ENCODE data around the gene RIC8A.

Gene RIC8A

DNA sequence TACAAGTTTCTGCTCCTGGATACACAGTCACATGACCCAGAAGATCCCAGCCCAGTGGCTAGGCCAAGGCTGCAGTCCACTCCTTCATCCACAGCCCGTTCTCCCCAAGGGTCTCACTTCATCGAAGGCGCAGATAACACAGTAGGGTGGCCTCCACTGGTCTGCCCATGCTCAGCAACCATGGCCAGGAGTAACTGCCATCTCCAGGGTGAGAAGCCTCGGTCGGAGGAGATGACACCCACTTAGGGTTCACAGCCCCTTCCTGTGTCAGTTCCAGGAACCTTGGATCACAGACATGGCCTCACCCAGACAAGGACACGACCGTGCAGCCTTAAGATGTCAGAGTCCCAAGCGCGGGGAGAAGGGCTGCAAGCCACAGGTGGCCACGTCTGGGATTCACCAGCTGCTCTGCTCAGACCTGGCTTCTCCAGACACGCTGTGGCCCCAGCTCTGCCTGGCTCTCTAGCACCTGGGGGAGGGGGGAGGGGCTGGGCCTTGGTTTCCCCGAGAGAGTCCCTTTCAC, 2.9 kb upstream of the RIC8A start:
- DNase-seq (ENCODE audit: low spot score): no peak

DNA sequence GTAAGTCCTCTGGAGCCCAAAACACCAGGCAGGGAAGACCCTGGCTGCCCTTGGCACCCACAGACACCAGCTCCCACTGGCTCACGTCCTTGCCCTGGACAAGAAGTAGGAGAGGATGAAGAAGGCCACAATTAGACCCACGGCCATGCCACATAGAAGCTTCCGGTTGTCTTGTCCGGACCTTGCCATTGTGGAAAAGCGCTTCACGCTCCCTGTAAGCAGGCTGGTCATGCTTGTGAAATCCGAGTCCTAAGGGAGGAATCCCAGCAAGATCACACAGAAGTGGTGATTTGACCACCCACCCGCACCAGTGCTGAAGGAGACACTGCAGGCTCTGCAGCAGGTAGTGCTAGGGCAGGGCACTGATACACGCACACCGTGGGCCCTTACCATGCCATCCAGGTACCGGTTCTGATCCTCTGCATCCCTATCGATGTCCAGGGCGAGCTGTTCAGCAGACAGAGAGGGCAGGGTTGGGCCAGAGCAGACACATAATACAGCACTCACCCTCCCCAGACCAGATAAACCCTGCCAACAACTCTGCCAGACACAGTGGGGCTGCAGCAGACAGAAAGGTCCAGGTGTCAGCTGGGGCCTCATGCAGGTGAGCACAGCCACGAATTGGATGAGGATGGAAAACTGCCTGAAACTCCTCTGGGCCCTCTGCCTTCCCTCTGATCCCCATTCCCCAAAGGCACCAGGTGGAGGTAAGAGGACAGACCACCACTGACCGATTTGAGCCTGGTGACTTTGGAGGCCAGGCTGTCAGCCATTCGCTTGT, 2.1 kb upstream of the RIC8A start:
- DNase-seq (ENCODE audit: low spot score): no peak

DNA sequence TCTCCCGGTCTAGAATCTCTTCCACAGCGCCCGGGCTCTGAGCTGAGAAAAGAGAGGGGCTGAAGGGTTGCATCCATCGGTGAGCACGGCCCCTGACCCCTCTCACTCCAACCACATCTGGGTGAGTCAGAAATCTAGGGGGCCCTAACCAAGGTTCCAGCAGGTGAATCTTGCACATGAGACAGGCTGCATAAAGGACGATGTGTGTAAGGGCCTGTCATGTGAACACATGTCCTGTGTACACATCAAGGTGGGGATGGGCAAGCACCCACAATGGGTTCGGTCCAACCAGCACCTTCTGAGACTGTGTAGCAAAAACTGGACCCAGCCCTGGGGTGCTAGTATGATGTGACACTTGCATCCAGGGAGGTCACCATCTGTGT, 1.5 kb upstream of the RIC8A start:
- no peak for DNase-seq (ENCODE audit: low spot score)

DNA sequence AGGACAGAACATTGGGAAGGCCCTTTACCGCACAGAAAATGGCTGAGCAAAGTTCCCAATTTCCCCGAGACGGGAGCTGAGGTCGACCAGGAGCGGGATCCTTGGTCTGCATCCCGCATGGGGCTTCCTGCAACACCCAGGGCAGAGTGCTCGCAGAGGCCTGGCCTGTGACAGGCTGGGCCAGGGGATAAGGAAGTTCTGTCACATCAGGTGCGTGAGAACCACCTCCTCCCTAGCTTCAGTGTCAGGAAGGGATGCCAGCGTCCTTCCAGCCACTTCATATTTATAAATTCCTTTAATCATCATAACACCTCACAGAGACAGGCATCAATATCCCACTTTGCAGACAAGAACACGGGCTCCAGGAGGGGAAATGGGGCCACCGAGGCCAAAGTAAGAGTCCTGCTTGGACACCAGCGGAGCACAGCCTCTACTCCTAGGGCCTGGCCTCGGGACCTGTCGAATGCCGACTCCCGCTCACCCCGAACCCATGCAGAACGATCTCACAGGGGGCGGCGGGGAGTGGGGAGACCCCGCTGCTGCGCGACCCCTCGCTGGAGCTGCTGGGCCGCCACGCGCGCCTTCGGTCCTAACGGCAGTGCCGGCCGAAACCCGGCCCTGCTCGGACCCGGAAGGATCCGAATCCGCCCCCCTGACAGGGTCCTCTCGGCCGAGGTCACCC, 841 bp upstream of the RIC8A start:
- DNase-seq (ENCODE audit: low spot score): no peak

DNA sequence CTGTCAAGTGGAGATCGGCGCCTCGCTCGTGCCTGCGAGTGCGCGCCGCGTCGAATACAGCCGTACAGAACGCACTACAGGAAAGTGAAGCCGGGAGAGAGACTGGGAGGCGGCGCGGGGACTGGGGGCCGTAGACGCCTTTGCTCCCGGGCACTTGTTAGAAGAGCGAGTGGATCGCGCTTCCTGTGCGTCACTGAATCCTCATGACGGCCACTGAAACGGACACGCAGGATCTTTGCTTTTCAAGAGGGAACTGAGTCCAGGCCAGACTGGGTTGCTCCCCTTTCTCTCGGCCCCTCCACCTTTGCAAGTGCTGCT, 314 bp downstream of the RIC8A start:
- DNase-seq (ENCODE audit: low spot score): no peak

DNA sequence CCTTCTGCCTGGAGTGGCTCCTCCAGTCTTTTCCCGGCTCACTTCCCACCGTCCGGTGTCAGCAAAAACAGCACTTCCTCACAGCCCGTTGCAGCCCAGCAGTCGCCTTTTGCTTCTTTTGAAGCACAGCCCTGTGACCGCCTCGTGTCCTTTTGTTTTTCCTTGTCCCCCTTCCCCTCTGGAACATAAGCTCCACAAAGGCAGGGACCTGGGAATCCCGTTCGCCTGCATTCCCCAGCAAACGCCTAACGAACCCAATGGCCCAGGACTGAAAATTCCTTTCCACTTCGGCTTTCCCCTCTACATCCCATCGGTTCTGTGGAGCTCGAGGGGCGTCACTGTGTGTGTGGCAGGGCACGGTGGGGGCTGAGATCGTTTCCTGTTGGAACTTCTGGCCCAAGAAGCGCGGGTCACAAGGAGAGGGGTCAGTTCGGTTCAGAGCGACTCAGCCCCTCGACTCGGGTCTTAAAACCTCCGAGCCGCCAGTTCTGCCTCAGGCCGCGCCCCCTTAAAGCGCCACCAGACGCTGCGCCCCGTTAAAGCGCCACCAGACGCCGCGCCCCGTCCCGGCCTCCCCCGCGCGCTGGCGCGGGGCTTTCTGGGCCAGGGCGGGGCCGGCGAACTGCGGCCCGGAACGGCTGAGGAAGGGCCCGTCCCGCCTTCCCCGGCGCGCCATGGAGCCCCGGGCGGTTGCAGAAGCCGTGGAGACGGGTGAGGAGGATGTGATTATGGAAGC, 841 bp downstream of the RIC8A start:
- peak; percentile 72 for DNase-seq (ENCODE audit: low spot score)

DNA sequence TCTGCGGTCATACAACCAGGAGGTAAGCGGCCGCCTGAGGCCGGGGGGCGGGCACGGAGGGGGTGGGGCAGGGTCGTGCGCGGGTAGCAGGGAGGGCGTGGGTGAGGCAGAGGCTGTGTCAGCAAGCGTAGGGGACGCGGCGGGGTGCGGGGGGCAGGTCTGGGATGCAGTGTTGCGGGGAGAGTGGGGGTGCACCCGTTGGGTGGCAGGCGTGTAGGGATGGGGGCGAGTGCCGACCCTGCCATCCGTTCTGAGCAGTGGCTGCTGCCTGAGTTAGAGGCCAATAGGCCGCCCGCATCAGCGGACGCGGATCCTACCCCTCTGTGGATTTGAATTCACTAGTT, 1.4 kb downstream of the RIC8A start:
- no peak for DNase-seq (ENCODE audit: low spot score)

DNA sequence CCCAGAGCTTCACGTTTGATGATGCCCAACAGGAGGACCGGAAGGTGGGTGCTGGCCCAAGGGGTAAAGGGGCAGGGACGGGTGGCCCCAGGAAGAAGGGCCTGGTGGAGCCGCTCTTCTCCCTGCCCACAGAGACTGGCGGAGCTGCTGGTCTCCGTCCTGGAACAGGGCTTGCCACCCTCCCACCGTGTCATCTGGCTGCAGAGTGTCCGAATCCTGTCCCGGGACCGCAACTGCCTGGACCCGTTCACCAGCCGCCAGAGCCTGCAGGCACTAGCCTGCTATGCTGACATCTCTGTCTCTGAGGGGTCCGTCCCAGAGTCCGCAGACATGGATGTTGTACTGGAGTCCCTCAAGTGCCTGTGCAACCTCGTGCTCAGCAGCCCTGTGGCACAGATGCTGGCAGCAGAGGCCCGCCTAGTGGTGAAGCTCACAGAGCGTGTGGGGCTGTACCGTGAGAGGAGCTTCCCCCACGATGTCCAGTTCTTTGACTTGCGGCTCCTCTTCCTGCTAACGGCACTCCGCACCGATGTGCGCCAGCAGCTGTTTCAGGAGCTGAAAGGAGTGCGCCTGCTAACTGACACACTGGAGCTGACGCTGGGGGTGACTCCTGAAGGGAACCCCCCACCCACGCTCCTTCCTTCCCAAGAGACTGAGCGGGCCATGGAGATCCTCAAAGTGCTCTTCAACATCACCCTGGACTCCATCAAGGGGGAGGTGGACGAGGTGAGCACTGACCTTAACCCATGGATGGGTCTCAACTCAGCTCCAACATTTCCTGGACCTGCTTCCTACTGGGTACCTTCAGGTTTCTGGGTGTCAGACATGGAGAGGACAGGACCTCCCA, 2.0 kb downstream of the RIC8A start:
- no peak for DNase-seq (ENCODE audit: low spot score)

DNA sequence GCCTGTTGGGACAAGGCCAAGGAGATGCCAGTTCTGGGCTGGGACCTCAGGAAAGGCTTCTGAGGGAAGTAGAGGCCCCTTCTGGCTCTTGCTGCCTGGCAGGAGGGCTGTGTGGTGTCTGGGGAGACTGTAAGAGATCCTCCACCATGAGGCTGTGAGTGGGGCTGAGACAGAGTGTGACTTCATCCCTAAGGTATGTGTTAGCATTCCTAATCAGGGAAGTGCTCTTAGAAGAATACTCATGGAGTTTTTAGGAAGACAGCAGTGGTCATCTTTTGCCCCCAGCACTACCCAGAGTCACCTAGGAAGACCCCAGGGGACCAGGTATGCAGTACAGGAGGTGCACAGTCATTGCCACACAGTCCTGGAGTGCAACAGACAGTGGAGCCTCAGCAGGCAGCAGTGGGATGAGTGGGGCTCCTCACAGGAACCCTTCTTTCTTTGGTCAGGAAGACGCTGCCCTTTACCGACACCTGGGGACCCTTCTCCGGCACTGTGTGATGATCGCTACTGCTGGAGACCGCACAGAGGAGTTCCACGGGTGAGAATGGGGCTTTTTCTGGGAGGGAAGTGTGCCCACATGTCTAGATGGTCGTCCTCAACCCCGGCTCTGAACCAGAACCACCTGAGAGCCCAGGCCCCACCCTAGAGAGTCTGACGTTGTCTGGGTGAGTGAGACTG, 2.8 kb downstream of the RIC8A start:
- no peak for DNase-seq (ENCODE audit: low spot score)

DNA sequence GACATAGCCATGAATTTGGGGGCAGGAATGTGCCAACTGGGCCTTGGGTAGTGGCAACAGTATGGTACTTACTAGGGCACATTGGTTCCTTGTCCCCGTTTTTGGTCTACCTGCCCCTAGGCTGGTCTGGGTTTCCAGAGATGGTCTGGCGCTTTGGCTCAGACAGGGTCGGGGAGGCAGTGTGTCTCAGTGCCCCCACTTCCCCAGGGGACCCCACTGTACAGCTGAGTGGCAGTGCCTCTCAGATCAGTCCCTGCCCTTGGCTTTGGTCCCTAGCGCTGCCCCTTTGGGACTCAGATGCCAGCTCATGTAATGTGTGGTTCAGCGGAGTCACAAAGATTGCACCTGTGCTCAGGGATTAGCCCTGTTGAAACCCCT, 3.3 kb downstream of the RIC8A start:
- DNase-seq (ENCODE audit: low spot score): no peak

DNA sequence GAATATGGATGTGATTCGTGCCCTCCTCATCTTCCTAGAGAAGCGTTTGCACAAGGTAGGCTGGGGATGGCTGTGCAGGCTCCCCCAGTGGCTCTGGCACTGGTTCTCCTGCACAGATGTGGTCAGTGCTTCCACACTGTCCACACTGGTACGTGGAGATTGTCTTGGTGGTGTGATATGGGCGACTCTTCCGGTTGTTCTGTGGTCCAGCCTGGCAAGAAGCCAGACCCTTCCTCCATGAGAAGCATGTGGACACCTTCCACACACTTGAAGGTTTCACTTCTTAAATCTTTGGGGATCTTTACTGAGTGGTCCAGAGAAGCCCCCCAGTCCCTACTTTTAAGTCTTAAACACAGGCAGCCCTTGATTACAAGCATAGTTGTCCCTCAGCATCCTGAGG, 3.8 kb downstream of the RIC8A start:
- no peak for DNase-seq (ENCODE audit: low spot score)

DNA sequence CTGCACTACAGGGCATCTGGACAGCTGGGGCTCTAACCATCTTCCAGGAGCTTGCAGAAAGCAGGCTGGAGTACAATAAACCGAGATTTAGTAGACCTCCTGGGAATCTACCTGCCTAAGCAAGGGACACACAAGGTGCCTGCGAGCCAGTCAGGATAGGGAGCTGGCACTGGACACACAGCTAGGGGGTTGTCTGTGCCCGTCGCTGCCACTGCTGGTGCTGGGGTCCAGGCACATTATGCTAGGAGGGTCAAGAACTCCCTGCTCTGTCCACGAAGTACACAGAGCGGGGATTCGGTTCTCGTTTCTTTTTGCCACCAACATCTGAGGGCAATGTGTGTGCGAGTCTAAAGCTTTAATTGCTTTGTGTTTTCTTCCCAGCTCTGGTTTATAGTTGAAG, 4.2 kb downstream of the RIC8A start:
- no peak for DNase-seq (ENCODE audit: low spot score)

DNA sequence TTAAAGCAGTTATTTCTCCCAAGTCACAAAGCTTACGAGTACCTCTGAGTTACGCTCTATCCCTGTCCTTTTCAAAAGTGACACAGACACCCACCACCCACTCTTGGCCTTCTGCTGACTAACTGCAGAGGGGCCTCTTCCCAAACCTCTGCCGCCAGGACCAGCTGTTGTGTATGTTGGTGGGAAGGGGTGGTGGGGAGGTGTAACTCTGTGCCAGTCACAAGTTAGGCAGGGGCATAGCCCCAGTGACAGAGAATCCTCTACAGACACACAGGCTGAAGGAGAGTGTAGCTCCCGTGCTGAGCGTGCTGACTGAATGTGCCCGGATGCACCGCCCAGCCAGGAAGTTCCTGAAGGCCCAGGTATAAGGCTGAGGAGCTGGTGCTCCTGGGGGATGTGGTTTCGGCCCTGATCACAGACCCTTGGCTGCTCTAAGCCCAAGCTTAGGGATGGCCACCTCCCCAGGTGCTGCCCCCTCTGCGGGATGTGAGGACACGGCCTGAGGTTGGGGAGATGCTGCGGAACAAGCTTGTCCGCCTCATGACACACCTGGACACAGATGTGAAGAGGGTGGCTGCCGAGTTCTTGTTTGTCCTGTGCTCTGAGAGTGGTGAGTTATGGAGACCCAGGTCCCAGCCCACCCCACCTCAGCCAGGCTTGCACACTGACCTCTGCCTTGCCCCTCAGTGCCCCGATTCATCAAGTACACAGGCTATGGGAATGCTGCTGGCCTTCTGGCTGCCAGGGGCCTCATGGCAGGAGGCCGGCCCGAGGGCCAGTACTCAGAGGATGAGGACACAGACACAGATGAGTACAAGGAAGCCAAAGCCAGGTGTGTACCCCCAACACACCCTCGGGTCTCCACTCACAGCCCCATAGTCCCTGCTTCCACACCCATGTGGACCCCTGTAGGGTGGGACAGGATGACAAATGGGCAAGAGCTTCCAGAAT, 4.9 kb downstream of the RIC8A start:
- no peak for DNase-seq (ENCODE audit: low spot score)

DNA sequence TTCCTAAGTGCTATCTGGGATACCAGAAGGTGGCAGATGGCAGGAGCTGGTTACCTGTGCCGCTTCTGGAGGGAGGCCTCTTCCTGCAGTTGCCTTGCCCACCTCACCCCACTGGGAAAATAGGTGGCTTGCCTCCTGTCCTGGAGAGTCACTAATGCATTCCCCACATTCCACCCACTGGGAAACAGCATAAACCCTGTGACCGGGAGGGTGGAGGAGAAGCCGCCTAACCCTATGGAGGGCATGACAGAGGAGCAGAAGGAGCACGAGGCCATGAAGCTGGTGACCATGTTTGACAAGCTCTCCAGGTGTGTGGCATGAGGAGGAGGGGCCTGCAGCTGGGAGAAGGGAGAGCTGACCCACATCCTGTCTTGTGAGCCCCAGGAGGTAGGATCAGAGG, 5.6 kb downstream of the RIC8A start:
- DNase-seq (ENCODE audit: low spot score): no peak

DNA sequence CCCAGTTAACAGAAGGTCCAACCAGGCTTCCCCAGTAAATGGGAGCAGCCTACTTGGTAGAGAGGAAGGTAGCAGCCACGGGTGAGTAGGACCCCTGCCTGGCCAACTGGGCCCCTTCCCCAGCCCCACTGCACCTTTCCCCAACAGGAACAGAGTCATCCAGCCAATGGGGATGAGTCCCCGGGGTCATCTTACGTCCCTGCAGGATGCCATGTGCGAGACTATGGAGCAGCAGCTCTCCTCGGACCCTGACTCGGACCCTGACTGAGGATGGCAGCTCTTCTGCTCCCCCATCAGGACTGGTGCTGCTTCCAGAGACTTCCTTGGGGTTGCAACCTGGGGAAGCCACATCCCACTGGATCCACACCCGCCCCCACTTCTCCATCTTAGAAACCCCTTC, 6.6 kb downstream of the RIC8A start:
- no peak for DNase-seq (ENCODE audit: low spot score)

DNA sequence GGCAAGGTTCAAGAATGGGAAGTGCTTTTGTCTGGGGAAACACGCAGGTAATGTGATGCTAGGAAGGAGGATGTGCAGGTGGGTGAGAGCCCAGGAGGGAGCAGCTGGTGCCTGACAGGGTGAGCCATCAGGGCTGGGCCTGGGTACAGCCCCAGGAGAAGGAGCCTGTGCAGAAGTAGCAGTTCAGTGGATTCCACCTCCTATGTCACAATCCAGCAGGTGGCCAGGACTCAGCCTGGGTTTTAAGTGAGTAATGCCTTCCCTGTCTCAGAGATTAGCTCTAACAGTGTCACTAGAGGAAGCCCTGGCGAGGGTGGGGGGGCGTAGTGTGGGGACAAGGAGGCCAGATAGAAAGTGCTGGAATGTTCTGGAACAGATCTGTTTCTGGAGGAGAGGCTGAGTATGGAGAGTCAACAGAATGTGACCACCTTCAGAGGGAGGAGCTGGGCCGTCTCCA, 8.1 kb downstream of the RIC8A start:
- no peak for DNase-seq (ENCODE audit: low spot score)

DNA sequence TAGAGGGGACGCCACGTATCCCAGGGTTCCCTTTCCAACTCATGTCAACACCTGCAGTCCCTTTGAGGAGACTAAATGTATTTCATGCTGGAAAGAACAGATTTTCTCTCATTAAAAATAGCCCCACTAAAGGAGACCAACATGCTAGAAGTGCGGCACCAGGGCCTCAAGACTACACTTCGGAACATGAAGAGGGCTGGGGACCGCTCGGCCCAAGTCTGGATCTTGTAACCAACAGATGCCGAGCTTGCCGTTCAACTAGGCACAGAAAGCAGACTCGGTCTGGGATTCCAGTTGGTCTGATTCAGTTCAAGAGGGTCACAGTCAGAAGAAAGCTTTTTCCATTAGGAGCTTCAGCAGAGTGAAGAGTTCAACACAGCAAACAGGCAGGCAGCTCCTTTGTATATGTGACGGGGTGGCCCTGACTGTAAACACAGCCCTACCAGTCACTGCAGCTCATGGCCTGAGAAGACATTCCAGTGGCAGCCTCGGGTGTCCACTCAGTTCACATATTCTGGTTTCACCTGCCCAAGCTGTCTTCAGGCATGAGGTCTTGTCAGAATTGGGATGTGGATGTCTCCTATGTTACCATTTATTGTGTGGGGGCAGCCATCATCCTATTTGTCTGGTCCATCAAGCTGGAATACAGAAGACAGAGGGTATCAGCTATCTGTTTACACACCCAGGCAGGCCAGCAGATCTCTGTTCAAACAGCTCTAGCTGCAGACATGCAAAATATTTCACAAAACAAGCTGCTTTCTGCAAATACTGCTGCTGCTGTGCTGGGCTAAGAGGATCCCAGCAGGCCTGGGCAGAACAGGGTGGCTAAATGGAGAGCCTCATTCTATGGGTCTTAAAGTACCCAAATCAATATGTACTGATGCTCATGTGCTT, 8.8 kb downstream of the RIC8A start:
- DNase-seq (ENCODE audit: low spot score): no peak

DNA sequence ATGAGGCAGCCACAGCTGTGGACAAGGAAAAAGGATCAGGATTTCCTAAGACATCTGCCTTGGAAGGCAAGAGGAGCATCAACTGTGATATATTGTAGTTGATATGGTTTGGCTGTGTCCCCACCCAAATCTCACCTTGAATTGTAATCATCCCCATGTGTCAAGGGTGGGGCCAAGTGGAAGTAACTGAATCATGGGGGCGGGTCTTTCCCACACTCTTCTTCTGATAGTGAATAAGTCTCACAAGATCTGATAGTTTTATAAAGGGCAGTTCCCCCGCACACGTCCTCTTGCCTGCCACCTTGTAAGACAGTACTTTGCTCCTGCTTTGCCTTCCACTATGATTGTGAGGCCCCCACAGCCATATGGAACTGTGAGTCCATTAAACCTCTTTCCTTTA, 10.2 kb downstream of the RIC8A start:
- DNase-seq (ENCODE audit: low spot score): no peak

DNA sequence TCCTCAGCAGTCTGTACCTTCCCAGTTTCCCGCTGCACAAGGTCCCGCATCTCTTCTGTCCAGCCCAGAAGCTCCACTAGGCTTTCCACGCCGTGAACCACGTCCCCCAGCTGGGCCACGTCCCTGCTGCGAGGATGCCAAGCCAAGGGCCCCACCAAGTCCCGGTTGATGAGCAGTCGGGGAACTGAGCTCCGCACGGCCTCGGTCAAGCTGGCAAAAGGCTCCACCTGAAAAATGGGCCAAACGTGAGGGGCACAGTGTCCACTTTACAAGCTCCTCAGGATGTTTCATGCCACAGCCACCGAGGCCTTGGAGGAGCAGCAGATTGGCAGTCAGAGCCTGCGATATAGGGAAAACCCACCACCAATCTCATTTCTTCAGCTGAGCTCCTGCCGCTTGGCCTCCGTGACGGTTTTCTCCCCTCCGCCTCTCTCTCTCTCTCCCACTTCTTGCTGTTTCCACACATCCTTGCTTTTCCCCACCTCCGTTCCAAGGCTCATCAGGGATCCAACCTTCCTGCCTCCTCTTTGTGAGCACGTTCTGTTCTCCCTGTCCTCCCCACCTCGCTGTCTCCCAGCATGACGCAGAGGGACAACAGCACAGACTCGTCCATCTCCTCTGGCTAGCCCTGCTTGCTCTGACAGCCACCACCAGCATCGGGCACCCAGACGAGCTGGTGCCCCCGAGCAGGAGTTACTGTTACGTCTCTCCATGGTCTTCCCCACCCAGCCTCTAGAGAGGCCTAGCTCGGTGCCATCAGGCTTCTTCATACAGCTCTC, 11.5 kb downstream of the RIC8A start:
- no peak for DNase-seq (ENCODE audit: low spot score)

Measured in Ammon's horn (tissue), 1 donor.